Sigmoid colon (tissue), 4 donors: Measurements from ENCODE around the gene VAT1L.

Source experiments
- CTCF ChIP-seq, 4 experiments: fragments of 450-650 bp in 3 of 4; fragments of 200-600 bp in 1 of 4; IDR thresholded peaks; one replicate each; pipeline ENCODE4 v1.5.1; 2016 to 2019; ENCODE audit warnings: antibody characterized with exemption in 4 of 4, mild to moderate bottlenecking in 3 of 4, moderate library complexity in 2 of 4
- EP300 ChIP-seq, 4 donors: sonication (generic); formaldehyde crosslinking; IDR thresholded peaks; one replicate each; pipeline ENCODE4 v1.6.1; 2017; ENCODE audit warnings: antibody characterized with exemption in 4 of 4
- POLR2A ChIP-seq, 2 donors: fragments of 450-650 bp; IDR thresholded peaks; one replicate each; pipeline ENCODE4 v1.6.1; 2016; ENCODE audit warnings: antibody characterized with exemption in 2 of 2, mild to moderate bottlenecking in 2 of 2, moderate library complexity in 2 of 2

DNA sequence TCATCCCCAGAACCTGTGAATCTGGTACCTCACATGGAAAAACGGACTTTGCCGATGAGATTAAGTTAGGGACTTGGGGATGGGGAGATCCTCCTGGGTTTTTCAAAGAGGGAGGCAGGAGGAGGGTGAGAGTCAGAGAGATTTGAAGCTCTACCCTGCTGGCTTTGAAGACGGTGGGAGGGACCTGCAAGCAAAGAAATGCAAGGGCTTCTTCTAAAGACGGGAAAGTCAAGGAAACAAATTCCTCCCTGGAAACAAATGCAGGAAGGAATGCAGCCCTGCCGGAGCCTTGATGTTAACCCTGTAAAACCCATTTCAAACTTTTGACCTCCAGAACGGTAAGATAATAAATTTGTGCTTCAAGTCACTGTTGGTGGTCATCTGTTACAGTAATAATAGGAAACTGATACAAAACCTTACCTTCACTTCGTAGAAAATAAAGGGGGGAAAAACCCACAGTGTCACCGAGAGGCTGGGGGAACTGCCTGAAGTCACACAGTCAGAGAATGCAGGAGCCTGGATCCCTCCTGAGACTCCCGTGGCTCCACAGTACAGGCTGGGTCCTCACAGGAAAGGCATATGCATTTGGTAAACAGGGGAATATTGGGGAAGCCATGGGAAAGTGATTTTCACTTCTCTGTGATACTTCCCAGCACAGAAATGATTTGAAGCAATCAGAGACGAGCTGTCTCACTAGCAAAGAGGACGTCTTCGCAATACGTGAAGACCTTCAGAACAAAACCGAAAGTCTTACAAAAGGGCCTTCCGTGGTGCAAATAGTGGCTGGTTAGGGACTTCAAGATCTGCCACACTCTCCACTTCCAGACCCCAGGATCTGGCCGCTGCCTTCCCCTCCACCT lies 175.1 kb downstream of the VAT1L start:
- TF ChIP-seq CTCF (IDR thresholded peaks at IDR 0.05) (no peak), POLR2A (IDR thresholded peaks at IDR 0.05) (no peak), EP300 (IDR thresholded peaks at IDR 0.05) (no peak)
